HG02840 (cell line): ENCODE data around the gene PDC.
"Not testable (repeated sequence)": the region's sequence is repeated elsewhere in the genome, so short reads cannot be mapped to it uniquely, and the experiment has no call there.

Experiments used
- ATAC-seq: cut with Tn5 transposase; IDR thresholded peaks from one replicate; pipeline ENCODE4 v1.9.1; 2021; ENCODE audit warnings: mild to moderate bottlenecking, moderate library complexity, moderate number of reproducible peaks; ENCODE audit not compliant: unreplicated experiment, low FRiP score

Gene PDC

GRCh38 chr1:186473047-186473446 lies 12.1 kb upstream of the PDC start:
- no peak for ATAC-seq

GRCh38 chr1:186465946-186466345 lies 5.0 kb upstream of the PDC start:
- ATAC-seq: no peak

GRCh38 chr1:186465491-186465890 lies 4.6 kb upstream of the PDC start:
- ATAC-seq: not testable (repeated sequence)

DNA sequence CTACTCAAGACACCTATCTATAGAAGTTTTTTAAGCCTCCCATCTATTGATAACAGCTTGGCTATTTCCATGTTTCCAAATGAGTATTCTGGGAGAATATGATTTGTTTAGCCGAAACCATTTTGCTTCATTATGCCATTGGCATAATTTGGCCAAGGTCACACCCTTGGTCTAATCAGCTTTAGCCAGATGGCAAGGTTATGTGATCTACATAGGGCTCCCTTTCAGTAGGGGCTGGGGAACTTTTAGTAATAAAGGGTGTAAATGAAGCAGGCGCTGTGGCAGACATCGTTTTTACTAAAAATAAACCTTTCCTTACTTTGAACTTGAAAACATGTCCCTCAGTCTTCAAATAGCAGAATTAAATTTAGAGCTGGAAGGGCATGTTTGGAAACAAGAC lies 3.0 kb upstream of the PDC start:
- ATAC-seq: no peak

- no peak for ATAC-seq
Observed at GRCh38 chr1:186463511-186463910, 2.6 kb upstream of the PDC start.

DNA sequence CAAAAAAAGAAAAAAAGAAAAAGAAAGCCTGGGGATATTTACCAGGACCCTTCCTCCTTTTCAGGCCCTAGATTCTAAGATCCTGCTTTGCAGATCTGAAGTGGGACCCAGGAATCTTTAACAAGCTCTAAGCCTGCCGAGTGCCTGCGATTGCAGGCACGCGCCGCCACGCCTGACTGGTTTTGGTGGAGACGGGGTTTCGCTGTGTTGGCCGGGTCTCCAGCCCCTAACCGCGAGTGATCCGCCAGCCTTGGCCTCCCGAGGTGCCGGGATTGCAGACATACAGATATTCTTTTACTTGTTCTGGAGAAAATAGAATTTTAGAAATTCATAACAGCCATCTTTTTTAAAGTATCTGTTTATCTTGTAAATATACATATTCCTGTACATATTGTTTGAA lies 1.8 kb downstream of the PDC start:
- ATAC-seq: not testable (repeated sequence)

DNA sequence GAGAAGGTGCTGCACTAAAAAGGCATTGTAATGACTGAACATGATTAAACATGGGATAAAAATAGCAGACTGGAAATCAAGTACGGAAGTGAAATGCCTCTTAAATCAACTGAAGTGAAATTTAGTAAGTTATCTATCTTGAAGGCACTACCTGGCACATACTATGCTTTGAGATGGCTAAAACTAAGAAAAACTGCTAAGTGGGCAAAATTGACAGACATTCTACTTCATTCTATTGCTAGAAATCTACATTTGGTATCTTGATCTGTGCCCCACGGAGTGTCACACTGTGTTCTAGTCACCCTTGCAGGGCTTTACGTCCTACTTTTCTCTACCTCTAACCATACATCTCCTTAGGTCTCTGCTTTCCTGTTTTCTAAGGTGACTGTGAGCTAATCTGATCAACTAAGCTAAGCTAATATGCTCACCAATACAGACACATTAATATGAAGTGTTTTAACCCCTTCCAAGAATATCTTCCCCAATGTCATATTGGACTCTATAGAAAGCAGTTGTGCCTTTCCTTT lies 4.1 kb downstream of the PDC start:
- ATAC-seq: no peak

GRCh38 chr1:186454981-186455380 lies 5.9 kb downstream of the PDC start:
- ATAC-seq: no peak

DNA sequence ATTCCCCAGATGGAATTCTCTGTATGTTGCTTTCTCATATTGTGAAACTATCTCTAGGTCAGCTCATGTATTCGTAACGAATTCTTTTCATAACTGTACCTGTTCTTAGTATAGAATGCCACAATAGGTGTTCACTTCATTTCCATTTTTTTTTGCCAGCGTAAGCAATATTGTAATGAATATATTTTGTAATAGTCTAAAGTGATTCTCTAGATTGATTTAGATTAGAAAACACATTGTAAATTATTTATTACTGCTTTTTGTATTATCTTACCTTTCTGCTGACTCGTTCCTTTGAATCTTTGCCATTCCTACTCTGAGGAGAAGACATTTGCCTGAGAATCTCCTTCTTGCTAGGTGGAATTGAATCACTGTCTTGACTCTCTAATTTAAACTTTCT lies 14.8 kb downstream of the PDC start:
- ATAC-seq: no peak

- ATAC-seq: no peak
Observed at GRCh38 chr1:186443638-186444037, 17.3 kb downstream of the PDC start.

GRCh38 chr1:186442651-186443375 lies 18.1 kb downstream of the PDC start:
- ATAC-seq: no peak

GRCh38 chr1:186440584-186440983 lies 20.3 kb downstream of the PDC start:
- no peak for ATAC-seq

DNA sequence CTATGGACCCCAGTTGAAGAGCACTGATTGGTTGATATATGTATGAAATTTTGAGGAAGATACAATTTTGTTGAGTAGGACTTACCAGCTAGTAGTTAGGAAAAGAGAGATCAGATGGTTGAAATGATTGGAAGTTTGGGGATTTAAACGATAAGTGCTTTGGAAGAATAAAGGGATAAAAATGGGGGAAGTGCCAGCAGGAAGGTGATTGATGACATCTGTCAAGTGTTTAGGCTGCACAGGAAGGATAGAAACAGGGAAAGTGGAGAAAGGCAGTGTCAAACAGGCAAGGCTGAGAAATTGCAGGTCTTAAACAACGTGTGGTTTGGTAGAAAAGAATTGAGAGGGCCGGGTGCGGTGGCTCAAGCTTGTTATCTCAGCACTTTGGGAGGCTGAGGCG lies 22.3 kb downstream of the PDC start:
- ATAC-seq: no peak

DNA sequence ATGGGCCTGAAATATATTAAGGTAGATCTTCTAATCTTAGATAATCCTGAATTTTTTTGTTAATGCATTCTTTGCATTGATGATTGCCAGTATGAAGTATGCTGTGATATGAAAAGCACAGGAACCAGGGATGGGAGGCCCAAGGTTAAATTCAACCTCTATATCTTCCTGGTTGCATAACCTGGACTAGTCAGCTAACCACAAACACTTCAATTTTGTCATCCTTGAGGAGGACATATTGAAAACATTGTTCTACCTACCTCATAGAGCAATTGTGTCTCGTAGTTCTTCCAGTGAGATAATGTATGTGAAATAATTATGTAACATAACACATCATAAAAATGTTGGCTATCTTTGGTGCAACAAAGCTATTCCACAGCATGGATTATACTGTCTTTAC lies 25.6 kb downstream of the PDC start:
- ATAC-seq: no peak

DNA sequence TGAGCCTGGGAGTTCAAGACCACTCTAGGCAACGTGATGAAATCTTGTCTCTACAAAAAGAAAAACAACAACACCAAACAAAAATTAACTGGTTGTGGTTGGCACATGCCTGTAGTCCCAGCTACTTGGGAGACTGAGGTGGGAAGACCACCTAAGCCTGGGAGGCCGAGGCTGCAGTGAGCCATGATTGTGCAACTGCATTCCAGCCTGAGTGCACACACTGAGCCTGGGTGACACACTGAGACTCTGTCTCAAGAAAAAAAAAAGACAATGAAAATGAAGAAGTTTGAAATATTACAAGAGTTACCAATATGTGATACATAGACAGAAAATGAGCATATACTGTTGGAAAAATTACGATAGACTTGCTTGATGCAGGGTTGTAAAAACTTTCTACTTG lies 31.9 kb downstream of the PDC start:
- no peak for ATAC-seq

DNA sequence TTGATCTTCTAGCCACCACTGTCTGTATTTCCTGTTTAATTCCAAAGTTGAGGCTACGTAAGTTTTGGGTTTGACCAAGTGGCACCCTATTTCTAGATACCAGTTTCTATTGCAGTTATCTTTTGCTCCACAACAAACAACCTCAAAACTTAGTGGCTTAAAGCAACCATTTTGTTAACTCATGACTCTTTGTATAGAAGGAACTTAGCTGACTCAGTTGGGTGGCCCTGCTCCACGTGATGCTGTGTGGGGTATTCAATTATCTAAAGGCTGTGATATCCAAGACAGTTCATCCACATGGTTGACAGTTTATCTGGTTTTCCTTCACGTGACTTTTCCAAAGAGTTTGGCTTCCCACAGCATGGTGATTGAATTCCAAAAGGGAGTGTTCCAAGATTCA lies 34.8 kb downstream of the PDC start:
- no peak for ATAC-seq

- ATAC-seq: no peak
Observed at GRCh38 chr1:186424539-186424938, 36.4 kb downstream of the PDC start.

GRCh38 chr1:186421446-186421845 lies 39.5 kb downstream of the PDC start:
- ATAC-seq: no peak

GRCh38 chr1:186420923-186421322 lies 40.0 kb downstream of the PDC start:
- peak; percentile 97 for ATAC-seq

- no peak for ATAC-seq
Observed at GRCh38 chr1:186420311-186420710, 40.6 kb downstream of the PDC start.

GRCh38 chr1:186418503-186418902 lies 42.4 kb downstream of the PDC start:
- ATAC-seq: no peak

DNA sequence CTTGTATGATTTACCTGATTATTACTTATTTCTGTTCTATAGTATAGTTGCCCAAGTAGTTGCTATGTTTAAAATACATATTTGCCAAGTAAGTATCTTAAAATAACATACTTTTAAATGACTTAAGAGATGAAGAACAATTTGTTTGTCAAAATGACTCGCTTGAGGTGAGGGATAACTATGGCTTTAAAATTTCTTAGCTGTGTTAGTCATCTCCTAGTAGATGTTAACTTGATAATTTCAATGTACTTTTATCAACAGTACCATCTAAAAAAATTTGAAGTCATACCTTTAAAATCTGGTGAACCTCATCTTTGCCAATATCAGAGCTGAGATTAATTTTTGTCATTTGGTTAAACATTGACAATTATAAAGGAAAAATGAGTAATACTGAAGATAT lies 47.6 kb downstream of the PDC start:
- ATAC-seq: no peak

- ATAC-seq: no peak
Observed at GRCh38 chr1:186409091-186409490, 51.8 kb downstream of the PDC start.
